Stimulated activated CD4-positive, alpha-beta T cell treated with anti-CD3 and anti-CD28 coated beads, Interleukin-12 subunit alpha, Interleukin-12 subunit beta, amount 100 ng/mL, for 48 hours (primary cell): ENCODE data around the gene NOCT.
"Not testable (repeated sequence)": the region's sequence is repeated elsewhere in the genome, so short reads cannot be mapped to it uniquely, and the experiment has no call there.

Experiments
- DNase-seq, 3 donors: peaks; one replicate each; pipeline ENCODE4 v3.0.0-alpha.2; 2020; ENCODE audit warnings: low read depth in 2 of 3, low spot score in 1 of 3

NOCT gene

DNA sequence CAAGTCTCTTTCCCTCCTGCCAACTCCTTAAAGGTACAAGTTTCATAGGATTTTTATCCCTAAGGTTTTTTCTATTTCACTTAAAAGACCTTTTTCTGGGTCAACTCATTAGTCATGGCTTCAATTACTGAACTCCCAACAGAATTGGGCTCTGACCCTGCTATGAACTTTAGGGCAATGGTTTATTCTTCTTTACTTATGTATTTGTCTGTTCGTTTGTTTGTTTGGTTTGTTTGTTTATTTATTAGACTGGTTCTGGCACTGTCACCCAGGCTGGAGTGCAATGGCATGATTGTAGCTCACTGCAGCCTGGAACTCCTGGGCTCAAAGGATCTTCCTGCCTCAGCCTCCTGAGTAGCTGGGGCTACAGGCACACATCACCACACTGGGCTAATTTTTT, 5.9 kb upstream of the NOCT start:
- DNase-seq: no peak

DNA sequence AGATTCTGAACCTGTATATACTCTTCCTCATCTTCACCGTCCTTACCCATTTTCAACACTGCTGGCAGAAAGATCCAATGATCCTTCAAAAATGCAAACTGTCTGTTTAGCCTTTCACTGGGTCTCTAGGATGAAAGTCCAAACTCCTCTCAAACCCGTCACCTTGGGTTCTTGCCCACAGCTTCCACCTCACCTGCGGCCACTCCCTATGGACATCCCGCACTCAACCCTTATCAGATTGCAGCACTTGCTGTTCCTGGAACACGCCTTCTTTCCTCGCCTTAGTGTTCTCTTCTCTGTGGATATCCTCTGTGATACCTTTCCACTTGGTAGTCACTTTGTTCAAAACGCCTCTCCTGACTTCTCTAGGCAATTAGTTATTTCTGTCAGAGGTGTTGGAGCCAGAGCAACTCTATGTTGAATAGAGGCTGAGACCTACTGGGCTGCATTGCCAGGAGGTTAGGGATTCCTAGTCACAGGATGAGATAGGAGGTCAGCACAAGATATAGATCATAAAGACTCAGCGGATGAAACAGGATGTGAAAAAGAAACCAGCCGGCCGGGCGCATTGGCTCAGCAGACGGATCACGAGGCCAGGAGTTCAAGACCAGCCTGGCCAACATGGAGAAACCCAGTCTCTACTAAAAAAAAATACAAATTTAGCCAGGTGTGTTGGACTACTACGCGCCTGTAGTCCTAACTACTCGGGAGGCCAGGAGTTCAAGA, 4.2 kb upstream of the NOCT start:
- no peak for DNase-seq

DNA sequence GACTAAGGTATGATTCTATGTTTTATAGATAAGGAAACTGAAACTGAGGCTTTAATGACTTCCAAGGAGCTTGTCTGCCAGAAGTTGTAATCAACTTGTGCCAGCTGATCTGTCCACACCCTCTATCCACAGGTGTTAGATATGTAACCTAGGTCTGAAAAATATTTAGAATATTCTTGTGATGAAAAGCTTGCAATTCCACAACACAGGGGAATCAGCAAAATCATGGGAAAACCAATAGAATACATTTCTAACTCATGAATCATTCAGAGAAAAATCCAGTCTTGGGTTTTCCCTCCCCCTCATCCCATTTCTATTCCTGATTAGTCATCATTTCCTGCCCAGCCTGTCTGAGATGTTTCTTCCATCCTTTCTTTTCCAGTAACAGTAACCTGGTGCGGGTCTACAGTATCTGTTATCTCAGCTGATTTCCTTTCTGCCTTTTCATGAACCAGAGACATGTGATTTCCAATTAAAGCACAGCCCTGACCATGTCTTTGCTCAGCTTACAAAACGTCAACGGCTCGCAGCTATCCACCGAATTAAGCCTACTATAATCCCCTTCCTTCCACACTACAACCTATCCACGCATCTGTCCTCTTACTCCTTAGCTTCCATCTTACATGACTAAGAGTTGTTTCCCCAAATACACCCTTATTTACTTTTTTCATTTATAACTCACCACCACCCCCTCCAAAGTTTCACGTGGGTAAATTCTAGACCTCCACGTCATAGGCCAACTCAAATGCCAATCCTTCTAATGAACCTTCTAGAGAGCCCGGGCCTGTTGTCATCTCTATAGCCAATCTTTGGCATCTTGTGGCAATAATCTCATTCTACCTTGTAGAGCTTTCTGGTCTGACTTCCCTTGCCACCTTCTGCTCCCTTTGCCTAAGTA, 961 bp upstream of the NOCT start:
- DNase-seq: peak in 1 of 3 donors; percentile 4

DNA sequence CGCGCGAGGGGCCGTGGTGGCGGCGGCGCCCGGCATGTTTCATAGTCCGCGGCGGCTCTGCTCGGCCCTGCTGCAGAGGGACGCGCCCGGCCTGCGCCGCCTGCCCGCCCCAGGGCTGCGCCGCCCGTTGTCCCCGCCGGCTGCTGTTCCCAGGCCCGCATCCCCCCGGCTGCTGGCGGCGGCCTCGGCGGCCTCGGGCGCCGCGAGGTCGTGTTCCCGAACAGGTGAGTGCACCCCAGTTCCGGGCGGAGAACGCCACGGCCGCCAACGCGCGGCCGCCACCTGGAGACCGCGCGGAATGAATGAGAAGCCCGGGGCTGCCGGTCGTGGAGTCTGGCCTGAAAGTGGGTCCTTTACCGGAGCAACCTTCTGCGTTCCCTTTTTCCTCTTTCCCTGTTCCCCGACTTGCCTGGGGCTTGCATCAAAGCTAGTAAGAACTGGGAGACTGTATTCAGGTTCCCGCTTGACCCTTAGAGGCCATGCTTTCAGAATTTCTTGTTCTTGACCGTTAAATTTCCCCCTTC, 429 bp downstream of the NOCT start:
- DNase-seq: peak; percentile 25 to 41 (median 27)

DNA sequence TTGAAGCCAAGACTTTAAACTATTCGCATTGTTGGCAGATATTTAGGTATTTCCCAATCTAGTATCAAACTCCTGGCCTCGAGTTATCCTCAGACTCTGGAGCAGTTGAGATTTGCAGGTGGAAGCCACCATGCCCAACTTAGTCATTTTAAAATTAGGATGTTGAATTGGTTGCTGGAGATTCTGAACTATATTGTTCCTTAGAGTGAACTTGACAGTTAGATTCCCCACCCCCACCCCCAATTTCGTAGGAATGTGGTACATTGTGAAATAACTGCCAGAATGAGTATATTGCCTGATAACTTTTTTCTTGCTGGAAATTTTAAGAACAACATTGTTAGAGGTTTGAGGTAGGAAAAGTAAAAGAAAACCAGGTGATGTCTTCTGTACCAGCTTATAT, 2.3 kb downstream of the NOCT start:
- DNase-seq: no peak

DNA sequence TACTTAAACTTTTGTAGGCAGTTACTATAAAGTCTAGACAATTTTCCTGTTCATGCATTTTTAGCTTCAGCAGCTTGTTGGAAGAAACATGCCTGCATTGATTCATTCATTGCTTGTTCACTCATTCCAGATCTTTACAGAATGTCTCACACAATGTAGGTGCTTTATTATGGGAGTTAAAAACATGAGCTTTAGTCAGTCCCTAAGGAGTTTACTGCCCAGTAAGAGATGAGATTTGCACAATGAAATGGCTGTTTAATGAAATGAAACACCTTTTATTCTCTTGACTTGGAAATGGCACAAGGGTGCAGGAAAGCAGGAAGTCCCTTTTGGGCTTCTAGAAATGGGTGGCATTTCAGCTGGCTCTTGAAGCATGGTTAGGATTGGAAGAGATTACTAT, 2.9 kb downstream of the NOCT start:
- no peak for DNase-seq

DNA sequence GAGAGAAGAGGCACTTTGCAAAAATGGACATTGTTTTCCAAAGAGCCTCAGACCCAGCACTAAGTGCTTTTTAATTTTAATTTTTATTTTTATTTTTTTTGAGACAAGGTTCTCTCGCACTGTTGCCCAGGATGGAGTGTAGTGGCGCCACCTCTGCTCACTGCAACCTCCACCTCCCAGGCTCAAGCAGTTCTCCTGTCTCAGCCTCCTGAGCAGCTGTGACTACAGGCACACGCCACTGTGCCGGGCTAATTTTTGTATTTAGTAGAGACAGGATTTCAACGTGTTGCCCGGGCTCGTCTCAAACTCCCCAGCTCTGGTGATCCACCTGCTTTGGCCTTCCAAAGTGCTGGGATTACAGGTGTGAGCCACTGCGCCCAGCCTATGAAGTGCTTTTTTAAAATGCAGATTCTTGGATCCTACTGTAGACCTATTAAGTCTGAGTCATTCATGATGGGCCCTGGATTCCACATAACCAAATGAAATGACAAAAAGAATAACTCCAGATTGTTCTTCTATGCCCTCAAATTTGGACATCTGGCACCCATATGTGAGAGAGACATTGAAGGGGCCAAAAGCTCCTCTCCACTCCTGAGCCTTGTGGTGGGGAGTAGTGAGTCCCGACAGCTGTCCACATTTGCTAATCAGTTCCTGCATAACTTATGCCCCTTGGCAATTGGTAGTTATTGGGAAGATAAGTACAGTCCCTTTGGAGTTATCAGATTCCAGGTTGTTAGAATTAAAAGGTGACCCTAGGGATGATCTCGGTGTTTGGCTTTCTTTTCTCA, 3.6 kb downstream of the NOCT start:
- DNase-seq: no peak

DNA sequence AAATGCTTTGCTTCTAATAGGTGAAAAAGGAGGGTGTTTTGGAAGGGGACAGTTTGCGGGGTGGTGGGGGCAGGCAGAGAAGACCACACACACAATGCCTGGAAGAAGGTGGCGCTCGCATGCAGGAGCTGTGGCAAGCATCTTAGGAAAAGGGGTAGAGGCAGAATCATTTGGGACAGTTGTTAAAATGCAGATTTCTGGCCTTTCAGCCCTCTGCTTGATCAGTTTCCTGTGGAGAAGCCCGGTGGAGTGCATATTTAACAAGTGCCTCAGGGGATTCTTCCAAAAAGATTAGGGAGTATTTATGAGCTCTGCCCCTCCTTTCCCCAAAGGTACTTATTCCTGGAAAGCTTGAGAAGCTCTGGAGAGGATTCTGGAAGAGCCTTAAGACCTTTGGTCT, 4.8 kb downstream of the NOCT start:
- DNase-seq: no peak

DNA sequence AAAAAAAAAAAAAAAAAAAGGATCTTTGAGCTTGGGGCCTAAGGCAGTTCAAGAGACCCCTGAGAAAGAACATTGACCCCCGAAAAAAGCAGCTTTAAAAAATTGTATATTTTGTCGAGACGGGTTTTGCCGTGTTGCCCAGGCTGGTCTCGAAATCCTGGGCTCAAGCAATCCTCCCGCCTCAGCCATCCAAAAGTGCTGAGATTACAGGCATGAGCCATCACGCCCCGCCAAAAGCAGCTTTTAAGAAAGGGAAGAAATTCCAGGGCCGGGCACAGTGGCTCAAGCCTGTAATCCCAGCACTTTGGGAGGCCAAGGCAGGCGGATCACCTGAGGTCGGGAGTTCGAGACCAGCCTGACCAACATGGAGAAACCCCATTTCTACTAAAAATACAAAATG, 5.5 kb downstream of the NOCT start:
- DNase-seq: not testable (repeated sequence)

DNA sequence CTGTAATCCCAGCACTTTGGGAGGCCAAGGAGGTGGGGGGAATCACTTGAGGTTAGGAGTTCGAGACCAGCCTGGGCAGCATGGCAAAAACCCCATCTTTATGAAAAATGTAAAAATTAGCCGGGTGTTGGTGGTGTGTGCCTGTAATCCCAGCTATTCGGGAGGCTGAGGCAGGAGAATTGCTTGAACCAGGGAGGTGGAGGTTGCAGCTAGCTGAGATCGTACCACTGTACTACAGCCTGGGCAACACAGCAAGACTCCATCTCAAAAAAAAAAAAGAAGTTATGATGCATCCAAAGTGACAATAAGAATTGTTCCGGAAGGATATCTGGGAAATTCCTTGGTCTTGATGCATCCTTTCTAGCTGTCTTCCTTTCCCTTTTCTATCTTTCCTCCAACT, 7.3 kb downstream of the NOCT start:
- no peak for DNase-seq

DNA sequence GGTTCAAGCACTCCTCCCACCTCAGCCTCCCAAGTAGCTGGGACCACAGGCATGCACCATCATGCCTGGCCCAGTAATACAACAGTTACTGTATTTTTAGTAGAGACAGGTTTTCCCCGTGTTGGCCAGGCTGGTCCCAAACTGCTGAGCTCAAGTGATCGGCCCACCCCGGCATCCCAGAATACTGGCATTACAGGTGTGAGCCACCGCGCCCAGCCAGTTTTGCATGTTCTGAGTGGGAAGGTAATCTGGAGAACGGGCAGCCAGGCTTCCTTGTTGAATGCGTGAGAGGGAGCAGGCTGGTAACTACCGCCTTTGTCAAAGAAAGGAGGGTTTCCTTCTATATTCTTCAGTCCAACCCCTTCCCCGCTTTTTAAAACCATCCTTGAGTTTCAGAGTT, 9.1 kb downstream of the NOCT start:
- no peak for DNase-seq

DNA sequence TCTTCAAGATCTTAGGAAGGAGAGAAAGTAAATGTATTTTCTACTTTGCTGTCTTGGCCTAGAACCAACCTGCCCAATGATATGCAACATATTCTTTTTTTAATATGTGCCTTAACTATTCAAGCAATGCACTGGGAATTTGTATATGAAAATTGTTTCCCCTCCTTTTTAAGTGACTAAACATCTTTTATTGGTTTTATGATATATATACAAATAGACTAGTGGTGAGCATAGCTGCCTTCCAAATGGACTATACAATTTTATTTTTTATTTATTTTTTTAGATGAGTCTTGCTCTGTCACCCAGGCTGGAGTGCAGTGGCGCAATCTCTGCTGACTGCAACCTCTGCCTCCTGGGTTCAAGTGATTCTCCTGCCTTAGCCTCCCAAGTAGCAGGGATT, 10.3 kb downstream of the NOCT start:
- no peak for DNase-seq

DNA sequence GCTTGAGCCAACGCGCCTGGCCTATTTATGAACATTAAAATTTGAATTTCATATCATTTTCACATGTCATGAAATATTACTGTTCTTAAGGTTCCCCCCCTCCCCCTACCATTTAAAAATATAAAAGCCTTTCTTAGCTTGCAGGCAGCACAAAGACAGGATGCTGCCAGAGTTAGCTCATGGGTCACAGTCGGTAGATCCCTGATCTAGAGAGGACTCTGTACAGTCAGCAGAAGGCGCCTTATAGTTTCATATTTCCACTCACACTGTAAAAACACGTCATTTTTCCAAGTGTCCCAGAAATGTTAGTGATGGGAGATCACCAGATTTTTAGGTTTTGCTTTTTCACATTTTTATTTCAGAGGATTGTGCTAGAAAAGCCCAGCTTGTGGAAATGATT, 12.2 kb downstream of the NOCT start:
- DNase-seq: no peak

DNA sequence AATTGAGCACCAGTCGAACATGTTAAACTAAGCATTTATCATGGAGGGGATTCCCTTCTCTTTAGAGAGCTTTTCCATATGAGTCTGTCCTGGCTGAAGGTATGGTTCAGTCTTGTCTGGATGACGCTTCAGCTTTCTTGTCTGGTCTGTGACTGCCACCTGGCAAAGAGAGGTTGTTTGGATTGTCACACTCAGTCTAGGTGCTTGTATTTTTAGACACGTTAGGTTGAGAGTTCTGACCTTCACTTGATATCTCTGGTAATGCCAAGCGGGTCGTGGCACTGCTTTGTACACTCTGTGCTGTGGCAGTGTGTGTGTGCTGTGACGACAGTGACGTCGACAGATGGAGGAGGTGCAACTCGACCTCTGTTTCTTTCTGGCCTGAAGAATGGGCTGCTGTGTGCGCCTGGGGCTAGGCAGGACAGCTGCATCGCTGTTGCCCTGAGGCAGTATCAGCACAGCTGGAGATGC, 12.6 kb downstream of the NOCT start:
- no peak for DNase-seq

DNA sequence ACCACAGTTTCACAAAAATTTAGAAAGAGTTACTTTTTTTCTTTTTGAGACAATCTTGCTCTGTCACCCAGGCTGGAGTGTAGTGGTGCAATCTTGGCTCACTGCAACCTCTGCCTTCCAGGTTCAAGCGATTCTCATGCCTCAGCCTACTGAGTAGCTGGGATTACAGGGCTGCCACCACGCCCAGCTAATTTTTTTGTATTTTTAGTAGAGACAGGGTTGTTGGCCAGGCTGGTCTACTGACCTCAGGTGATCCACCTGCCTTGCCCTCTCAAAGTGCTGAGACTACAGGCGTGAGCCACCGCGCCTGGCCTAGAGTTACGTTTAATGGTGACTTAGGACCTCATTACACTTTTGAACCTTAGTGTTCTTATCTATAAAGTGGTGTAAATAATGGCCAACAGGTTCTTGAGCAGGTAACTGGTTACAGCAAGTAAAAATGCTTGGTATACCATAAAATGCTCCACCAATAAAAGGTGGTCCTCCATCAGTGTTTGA, 14.3 kb downstream of the NOCT start:
- DNase-seq: not testable (repeated sequence)

DNA sequence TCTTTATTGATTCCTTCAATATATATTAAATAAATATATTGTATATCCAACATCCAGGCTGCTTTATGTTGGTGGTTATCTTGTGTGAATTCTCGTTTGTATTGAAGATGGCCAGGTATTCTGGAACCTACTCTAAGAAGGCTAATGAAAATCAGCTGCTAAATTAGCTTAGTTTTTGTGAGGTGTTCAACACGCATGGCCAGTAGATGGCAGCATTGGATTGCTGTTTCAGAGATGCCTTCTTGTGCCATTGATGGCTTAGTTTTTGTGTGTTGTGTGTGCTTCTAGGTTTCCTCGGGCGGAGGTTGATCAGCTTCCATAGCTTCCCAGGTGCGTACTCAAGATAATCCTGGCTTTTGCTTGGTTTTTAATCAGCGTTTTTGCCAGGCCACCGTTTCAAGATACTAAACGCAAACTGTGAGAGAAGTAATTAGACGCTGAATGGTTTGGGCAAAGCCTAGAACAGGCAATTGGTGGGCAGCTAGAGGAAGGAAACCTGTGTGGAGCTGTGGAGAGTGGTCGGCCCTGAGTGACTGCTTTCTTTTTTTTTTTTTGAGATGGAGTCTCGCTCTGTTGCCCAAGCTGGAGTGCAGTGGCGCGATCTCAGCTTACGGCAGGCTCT, 15.1 kb downstream of the NOCT start:
- DNase-seq: peak; percentile 44 to 71 (median 47)

DNA sequence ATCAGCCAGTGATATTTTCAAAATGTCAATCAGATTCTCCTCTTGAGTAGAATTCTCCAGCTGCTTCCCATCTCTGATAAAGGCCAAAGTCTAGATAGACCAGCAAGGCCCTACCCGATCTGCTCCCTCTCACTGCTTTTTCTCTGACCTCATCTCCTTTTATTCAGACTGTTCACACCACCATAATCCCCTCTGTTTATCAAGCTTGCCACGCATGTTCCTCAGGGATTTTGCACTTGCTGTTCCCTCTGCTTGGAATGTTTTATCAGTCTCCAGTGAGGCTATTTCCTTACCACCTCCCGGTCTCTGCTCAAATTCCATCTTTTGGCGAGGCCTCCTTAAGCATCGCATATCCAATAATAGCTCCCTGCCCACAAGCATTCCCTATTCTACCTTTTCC, 20.1 kb downstream of the NOCT start:
- no peak for DNase-seq

DNA sequence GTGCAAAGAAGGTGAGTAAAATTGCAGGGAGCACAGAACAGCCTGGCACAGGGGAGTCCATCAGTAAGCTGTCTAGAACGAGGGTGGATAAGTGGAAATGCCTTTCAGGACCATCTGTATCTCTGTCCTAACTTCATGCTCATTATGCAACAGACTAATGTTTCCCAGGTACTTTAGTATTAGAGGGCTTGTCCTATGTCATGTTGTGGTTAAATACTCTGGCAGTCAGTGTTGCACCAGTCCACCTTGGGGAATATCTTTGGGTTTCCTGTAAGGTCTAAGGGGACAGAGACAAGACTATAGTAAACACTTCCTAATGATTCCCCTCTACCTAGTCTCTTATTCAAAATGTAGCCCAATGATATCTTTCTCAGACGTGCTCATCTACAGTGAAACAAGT, 21.3 kb downstream of the NOCT start:
- DNase-seq: no peak

DNA sequence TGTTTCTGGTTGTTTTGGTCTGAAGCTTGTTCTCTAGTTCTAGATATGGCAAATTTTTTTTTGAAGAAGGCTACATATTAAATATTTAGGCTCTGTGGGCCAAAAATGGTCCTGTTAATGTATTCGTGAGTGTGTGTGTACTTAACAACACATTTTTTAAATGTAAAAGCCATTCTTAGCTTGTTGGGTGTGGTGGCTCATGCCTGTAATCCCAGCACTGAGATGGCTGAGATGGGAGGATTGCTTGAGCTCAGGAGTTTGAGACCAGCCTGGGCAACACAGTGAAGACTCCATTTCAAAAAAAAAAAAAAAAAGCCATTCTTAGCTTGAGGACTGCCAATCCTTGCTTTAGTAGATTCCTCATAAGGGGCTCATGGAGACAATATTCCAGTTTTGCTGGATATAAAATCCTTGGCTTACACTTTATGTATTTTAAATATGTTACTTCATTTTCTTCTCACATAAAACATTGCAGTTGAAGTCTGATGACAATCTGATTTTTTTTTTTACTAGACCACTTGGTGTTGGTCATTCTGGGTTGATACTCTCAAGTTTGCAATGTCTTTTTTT, 23.4 kb downstream of the NOCT start:
- no peak for DNase-seq

DNA sequence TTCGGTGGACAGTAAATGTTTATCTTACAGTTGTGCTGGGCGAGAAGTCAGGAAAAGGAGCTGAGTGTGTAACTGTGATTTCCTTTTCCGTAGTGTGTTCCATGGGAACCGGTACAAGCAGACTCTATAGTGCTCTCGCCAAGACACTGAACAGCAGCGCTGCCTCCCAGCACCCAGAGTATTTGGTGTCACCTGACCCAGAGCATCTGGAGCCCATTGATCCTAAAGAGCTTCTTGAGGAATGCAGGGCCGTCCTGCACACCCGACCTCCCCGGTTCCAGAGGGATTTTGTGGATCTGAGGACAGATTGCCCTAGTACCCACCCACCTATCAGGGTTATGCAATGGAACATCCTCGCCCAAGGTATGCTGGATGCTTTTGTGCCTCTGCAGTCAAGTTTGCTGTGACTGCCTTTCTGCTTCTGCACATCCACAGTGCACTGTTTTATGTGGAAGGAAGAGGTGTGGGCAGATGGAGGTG, 27.4 kb downstream of the NOCT start:
- DNase-seq: no peak
